Activated CD4-positive, alpha-beta memory T cell treated with anti-CD3 and anti-CD28 coated beads for 36 hours (primary cell): ENCODE measurements around the gene SLC4A4. TPM values are rescaled to one million over a fixed set of nuclear protein-coding genes. Genes with fewer than 3 reads are reported as not detected.

Experiments used
- CTCF ChIA-PET: fragments of 350-600 bp; sonication (Branson Sonifier 250); formaldehyde crosslinking; loops from one replicate; lab custom pipeline; 2021; ENCODE audit warnings: antibody characterized with exemption, inconsistent platforms; lab: Charles Lee
- POLR2A ChIA-PET: fragments of 350-600 bp; sonication (Branson Sonifier 250); formaldehyde crosslinking; loops from one replicate; lab custom pipeline; 2021; ENCODE audit warnings: antibody characterized with exemption; lab: Charles Lee
- DNase-seq: peaks from one replicate; pipeline ENCODE4 v3.0.0-alpha.2; 2020
- H3K27ac Mint-ChIP-seq: one replicate; pipeline ENCODE4 v1.8.0; 2021; ENCODE audit warnings: mixed read lengths
- H3K27me3 Mint-ChIP-seq: one replicate; pipeline ENCODE4 v1.8.0; 2021; ENCODE audit warnings: mixed read lengths
- H3K36me3 Mint-ChIP-seq: one replicate; pipeline ENCODE4 v1.8.0; 2021; ENCODE audit warnings: mixed read lengths
- H3K4me1 Mint-ChIP-seq: one replicate; pipeline ENCODE4 v1.8.0; 2021; ENCODE audit warnings: low read depth, mixed read lengths
- H3K4me3 Mint-ChIP-seq: one replicate; pipeline ENCODE4 v1.8.0; 2021; ENCODE audit warnings: mild to moderate bottlenecking, mixed read lengths
- H3K9me3 Mint-ChIP-seq: one replicate; pipeline ENCODE4 v1.8.0; 2021; ENCODE audit warnings: mixed read lengths
- intact Hi-C: fragments of 100-400 bp; cut with micrococcal nuclease; formaldehyde crosslinking; loops from one replicate; pipeline ENCODE4 v1.15.1; 2023
- total RNA-seq, 2 experiments: library from RNA; stranded (reverse); gene quantifications; one replicate each; pipeline ENCODE4 v1.2.3, GENCODE V29; 2021

The SLC4A4 gene
- total RNA-seq, 2 experiments from 2014 or later, result 0.43 to 0.51 TPM

GRCh38 chr4:71607780-71608677, 269.2 kb downstream of the SLC4A4 start:
- intact Hi-C loops, result no loop called here
- Mint-ChIP-seq H3K27ac (no peak overlapping the region), H3K9me3 (peaks cover 4% of the 10 kb centered on the region), H3K4me3 (no peak overlapping the region), H3K36me3 (no peaks in the 10 kb centered on the region), H3K4me1 (no peaks in the 10 kb centered on the region), H3K27me3 (peaks cover 6% of the 10 kb centered on the region)
- DNase-seq, result no peak
- CTCF ChIA-PET, result no interaction called here
- POLR2A ChIA-PET, result no interaction called here

GRCh38 chr4:71608678-71609071, 269.9 kb downstream of the SLC4A4 start:
- Mint-ChIP-seq H3K27ac (no peak overlapping the region), H3K27me3 (peaks cover 6% of the 10 kb centered on the region), H3K36me3 (no peaks in the 10 kb centered on the region), H3K9me3 (peaks cover 4% of the 10 kb centered on the region), H3K4me1 (no peaks in the 10 kb centered on the region), H3K4me3 (no peak overlapping the region)
- ChIA-PET CTCF (no interaction called here), POLR2A (no interaction called here)
- DNase-seq, result no peak
- intact Hi-C loops, result no loop called here

- peaks cover 6% of the 10 kb centered on the region for H3K27me3 Mint-ChIP-seq
- no peak for DNase-seq
- no peak overlapping the region for H3K4me3 Mint-ChIP-seq
- intact Hi-C loops, result no loop called here
- CTCF ChIA-PET, result no interaction called here
- peaks cover 4% of the 10 kb centered on the region for H3K9me3 Mint-ChIP-seq
- H3K27ac Mint-ChIP-seq, result no peak overlapping the region
- H3K36me3 Mint-ChIP-seq, result no peaks in the 10 kb centered on the region
- H3K4me1 Mint-ChIP-seq, result no peaks in the 10 kb centered on the region
- POLR2A ChIA-PET, result no interaction called here
Observed at GRCh38 chr4:71609167-71609566, 270.3 kb downstream of the SLC4A4 start.

GRCh38 chr4:71609651-71610050, 270.8 kb downstream of the SLC4A4 start:
- DNase-seq, result no peak
- H3K9me3 Mint-ChIP-seq, result peaks cover 4% of the 10 kb centered on the region
- H3K27ac Mint-ChIP-seq, result no peak overlapping the region
- CTCF ChIA-PET, result no interaction called here
- no peak overlapping the region for H3K4me3 Mint-ChIP-seq
- POLR2A ChIA-PET, result no interaction called here
- H3K4me1 Mint-ChIP-seq, result no peaks in the 10 kb centered on the region
- H3K27me3 Mint-ChIP-seq, result peaks cover 6% of the 10 kb centered on the region
- H3K36me3 Mint-ChIP-seq, result no peaks in the 10 kb centered on the region
- intact Hi-C loops, result no loop called here

- H3K4me3 Mint-ChIP-seq, result no peak overlapping the region
- intact Hi-C loops, result no loop called here
- H3K9me3 Mint-ChIP-seq, result no peaks in the 10 kb centered on the region
- ChIA-PET POLR2A (no interaction called here), CTCF (no interaction called here)
- no peaks in the 10 kb centered on the region for H3K4me1 Mint-ChIP-seq
- H3K27ac Mint-ChIP-seq, result no peak overlapping the region
- DNase-seq, result no peak
- H3K27me3 Mint-ChIP-seq, result no peaks in the 10 kb centered on the region
- no peaks in the 10 kb centered on the region for H3K36me3 Mint-ChIP-seq
Observed at GRCh38 chr4:71614621-71615020, 275.8 kb downstream of the SLC4A4 start.

- no peaks in the 10 kb centered on the region for H3K4me1 Mint-ChIP-seq
- H3K9me3 Mint-ChIP-seq, result peaks cover 8% of the 10 kb centered on the region
- no peaks in the 10 kb centered on the region for H3K36me3 Mint-ChIP-seq
- H3K27ac Mint-ChIP-seq, result no peak overlapping the region
- no peaks in the 10 kb centered on the region for H3K27me3 Mint-ChIP-seq
- CTCF ChIA-PET, result no interaction called here
- POLR2A ChIA-PET, result no interaction called here
- intact Hi-C loops, result no loop called here
- no peak for DNase-seq
- no peak overlapping the region for H3K4me3 Mint-ChIP-seq
Observed at GRCh38 chr4:71616168-71616811, 277.5 kb downstream of the SLC4A4 start.
